GM10847 (cell line): ENCODE data around the gene FGD1.

Experiments used
- POLR2A ChIP-seq: IDR thresholded peaks from 2 replicates; pipeline ENCODE4 v1.6.1; 2011; ENCODE audit not compliant: insufficient read length; ENCODE audit errors: extremely low read depth

FGD1 gene

DNA sequence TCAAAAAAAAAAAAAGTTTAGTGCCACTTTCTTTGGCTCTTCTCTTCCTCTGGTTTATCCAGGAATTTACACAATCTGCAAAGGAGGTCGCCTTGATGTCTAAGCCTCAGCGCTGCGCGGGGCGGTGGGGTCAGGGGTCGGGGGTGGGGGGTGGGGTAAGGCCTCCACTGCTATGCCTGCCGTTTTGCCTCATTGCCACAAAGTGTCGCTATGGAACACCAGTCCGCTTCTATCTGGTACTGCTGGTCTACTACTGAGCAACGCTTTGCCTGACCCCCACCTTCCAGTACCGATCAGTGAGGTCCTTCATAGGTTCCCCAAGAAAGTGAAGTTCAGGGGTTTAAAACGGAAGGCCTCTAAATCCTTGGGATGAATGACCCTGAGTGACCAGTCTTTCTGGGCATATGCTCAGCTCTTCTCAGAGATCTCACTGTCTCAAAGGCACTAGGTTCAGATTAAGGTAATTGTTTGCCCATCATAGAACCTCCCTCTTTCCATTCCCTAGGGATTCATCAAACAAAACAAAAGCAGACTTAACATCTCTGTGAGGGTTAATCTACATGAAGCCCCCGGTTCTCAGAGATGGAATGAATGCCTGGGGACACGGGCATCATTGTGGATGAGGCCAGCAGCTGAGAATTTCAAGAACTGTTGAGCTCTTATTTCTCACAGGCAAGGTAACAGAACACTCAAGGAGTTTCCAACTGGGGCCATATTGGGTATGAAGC, 72.7 kb downstream of the FGD1 start:
- TF ChIP-seq POLR2A = no peak

DNA sequence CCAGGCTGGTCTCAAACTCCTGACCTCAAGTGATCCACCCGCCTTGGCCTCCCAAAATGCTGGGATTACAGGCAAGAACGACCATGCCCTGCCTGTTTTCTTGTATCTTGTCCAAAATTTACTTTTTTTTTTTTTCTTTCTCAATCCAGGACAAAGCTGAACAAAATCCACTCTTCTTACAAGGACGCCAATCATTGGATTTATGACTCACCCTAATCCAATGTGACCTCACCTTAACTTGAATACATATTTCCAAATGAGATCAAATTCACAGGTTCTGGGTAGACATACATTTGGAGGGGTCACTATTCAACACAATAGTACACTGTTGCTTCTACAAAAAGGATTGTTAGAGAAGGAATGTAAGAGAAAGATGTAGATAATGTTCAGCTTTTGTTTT, 73.9 kb downstream of the FGD1 start:
- TF ChIP-seq POLR2A = no peak

DNA sequence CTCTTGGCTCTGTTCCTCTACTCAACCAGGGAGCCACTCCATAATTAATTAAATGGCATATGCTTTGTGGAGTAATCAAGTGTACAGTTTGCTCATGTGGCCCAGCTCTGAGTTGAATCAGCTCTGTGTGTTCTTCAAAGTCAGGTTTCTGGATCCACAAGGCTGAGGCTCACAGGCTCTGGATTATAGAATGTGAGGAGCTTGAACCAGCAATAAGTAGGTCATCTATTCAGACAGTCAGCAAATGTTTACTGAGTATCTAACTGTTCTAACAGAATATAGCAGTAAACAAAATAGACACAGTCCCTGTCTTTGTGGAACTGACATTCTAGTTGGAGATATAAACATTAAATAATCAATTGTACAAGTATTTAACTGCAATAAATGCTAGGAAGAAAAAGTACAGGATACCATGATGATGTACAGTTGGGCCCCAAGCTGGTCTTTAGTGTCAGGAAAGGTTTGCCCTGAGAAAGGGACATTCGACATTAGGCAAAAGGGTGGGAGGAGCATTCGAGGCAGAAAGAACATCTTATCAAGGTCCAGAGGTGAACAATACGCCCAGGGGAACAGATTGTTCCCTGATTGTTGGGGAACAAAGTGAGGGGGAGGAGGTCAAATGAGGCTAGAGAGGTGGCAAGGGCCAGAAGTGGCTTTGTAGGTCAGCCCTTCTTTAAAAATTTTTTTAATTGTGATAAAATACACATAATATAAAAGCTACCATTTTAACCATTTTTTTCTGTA, 76.3 kb downstream of the FGD1 start:
- no peak for TF ChIP-seq POLR2A

DNA sequence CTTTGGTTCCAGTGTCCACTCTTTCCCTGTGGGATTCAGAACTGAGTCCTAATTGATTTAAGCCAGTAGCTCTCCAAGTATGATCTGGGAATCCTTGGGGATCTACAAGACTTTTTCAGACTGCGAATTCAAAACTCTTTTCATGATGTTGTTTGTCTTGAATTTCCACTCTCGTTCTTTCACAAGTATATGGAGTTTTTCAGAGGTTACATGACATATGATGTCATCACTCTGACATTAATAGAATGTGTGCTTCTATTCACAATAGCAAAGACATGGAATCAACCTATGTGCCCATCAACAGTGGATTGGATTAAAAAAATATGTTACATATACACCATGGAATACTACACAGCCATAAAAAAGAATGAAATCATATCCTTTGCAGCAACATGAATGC, 79.1 kb downstream of the FGD1 start:
- no peak for TF ChIP-seq POLR2A

DNA sequence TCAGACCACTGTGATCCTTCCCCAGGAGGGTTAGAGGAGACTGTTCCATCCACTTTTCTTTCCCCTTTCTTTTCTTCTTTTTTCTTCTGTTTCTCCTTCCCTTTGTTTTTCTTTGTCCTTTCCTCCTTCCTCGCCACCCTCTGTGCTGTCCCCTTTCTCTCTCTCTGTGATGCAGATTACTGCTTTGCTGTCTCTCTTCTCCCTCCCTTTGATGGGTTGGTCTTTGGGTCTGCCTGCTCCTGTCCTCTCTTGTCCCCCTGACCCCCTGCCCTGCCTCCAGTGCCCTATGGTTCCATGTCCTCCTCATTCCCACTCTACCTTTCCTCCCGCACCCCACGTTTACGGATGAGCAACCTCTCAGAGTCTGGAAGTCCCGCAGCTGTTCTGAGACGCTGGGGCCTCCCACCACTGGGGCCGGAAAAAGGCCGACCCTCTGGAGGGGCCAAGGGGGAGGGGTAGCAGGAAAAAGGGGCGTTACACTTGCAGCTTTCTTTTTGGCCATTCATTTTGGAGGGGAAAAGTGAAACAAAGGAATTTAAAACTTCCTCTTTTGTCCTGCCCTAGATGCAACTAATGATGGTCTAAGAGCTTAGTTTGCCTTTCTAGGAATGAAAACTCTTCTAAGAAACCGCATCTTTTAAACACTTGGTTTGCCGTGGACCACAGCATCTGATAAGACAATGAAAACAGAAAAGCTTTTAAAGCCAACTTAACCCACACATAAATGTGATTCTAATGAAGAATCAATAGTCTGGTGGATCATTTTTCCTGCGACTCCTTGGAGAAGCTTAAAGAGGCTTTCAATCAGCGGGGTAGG, 80.3 kb downstream of the FGD1 start:
- TF ChIP-seq POLR2A = no peak

DNA sequence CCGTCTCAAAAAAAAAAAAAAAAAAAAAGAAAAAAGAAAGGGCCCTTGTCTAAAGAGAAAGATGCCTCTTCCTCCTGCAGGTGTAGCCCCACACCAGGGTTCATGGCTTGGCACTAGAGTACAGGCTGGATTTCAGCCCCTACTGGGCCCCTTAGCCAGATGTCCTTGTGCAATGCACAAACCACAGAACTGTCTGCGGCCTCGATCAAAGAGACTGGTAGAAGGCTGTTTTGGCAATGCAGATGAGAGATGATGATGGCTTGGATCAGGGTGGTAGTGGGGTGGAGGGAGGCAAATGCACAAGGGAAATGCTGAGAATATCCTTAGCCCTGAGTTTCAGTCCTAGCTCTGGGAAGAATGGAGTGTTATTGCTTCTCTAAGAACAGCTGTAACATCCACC, 82.3 kb downstream of the FGD1 start:
- TF ChIP-seq POLR2A = no peak

DNA sequence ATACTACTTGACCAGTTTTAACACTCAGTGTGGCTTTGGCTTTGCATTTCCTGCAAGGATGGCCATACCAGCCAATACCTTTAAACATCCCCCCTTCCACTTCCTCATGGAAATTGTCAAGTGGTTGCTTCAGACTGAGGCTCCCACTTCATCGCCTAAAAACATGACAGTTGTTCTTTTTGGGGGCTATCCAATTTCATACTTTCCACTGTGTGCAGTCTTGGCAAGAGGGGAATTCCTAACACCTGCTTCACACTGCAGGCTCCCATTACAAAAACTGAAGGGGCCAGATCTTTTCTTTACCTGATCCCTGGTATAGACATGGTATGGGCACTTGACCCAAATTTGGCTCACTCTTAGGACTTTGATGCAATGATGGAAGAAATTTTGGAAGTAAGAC, 84.3 kb downstream of the FGD1 start:
- TF ChIP-seq POLR2A = no peak

DNA sequence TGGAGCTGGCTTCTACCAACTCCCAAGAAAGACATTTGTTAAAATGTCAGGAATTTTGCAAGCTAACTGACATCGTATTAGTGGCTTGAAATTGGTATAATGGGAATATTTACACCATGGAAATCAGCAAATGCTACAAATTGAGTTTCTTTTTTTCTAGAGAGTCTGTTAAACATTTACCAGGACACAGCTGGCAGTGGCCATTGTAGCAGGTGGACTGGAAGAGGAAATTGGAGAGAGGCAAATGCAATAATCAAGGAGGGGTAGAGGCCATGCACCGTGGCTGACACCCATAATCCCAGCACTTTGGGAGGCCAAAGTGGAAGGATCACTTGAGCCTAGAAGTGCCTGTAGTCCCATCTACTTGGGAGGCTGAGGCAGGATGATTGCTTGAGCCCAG, 88.8 kb downstream of the FGD1 start:
- TF ChIP-seq POLR2A = no peak

DNA sequence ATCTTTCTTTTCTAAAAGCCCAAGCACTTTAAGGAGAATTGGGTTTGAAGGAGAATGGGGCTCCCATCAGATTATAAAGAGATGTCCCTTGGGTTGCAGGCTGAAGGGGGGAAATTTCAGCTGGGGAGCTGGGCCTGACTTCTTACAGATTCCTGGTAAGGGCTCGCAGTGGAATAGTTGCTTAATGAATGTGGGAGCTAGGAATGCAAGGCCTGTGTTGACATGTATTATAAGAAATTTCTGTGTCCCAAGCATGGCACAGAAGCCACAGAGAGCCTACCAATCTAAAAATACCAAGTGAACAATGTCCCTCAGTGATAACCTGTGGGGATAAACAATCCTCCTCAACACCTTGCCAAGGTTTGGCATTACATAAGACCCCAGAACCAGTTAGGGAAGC, 98.9 kb downstream of the FGD1 start:
- TF ChIP-seq POLR2A = no peak
